Measurements from ENCODE around the gene SLCO3A1. TPM values are rescaled to one million over a fixed set of nuclear protein-coding genes. Genes with fewer than 3 reads are reported as not detected.

The SLCO3A1 gene
- total RNA-seq, 1 experiment from 2014 or later, result 9.1 TPM

GRCh38 chr15:92128788-92129187, 275.3 kb downstream of the SLCO3A1 start:
- no peaks in the 10 kb centered on the region for H3K9me3 Mint-ChIP-seq
- CTCF ChIA-PET, result no interaction called here
- POLR2A ChIA-PET, result no interaction called here
- H3K36me3 Mint-ChIP-seq, result peaks cover under 1% of the 10 kb centered on the region; the same call in 1 of the 2 replicates
- no peak for ATAC-seq
- no peak overlapping the region for H3K4me3 Mint-ChIP-seq
- DNase-seq (ENCODE audit: low spot score), result no peak
- H3K4me1 Mint-ChIP-seq, result peaks cover 38% of the 10 kb centered on the region
- no peak for TF ChIP-seq ESRRA (CRISPR knock-in tag; IDR thresholded peaks at IDR 0.05; ENCODE audit: borderline replicate concordance)
- TF ChIP-seq ZNF121 (CRISPR knock-in tag; IDR thresholded peaks at IDR 0.05), result peak; percentile 24; the same call in 1 of the 2 replicates
- H3K27me3 Mint-ChIP-seq (ENCODE audit: low read depth), result no peaks in the 10 kb centered on the region
- H3K27ac Mint-ChIP-seq, result no peak overlapping the region

- TF ChIP-seq ZMAT4 (CRISPR knock-in tag; IDR thresholded peaks at IDR 0.05) (no peak), ATF2 (CRISPR knock-in tag; IDR thresholded peaks at IDR 0.05; ENCODE audit: borderline replicate concordance, low read depth) (no peak)
- Mint-ChIP-seq H3K4me1 (peaks cover 34% of the 10 kb centered on the region), H3K36me3 (no peaks in the 10 kb centered on the region; the same call in 1 of the 2 replicates), H3K27me3 (ENCODE audit: low read depth) (no peaks in the 10 kb centered on the region), H3K27ac (no peak overlapping the region), H3K9me3 (no peaks in the 10 kb centered on the region), H3K4me3 (no peak overlapping the region)
- ATAC-seq (peak; percentile 84), DNase-seq (ENCODE audit: low spot score) (no peak)
- CTCF ChIA-PET, result no interaction called here
- POLR2A ChIA-PET, result no interaction called here
Observed at GRCh38 chr15:92130244-92130643, 276.7 kb downstream of the SLCO3A1 start.

GRCh38 chr15:92130906-92131305, 277.4 kb downstream of the SLCO3A1 start:
- POLR2A ChIA-PET, result interaction anchor here (0.6 kb wide), 1 partner anchor 90 kb away, joined by 3 read pairs; no protein-coding TSS in a partner anchor
- Mint-ChIP-seq H3K9me3 (no peaks in the 10 kb centered on the region), H3K4me1 (peaks cover 35% of the 10 kb centered on the region), H3K27me3 (ENCODE audit: low read depth) (no peaks in the 10 kb centered on the region), H3K27ac (no peak overlapping the region), H3K36me3 (peaks cover 3% of the 10 kb centered on the region; the same call in 1 of the 2 replicates), H3K4me3 (no peak overlapping the region)
- ATAC-seq (no peak), DNase-seq (ENCODE audit: low spot score) (no peak)
- TF ChIP-seq ZNF671 (CRISPR knock-in tag; IDR thresholded peaks at IDR 0.05) (no peak), MYBL2 (CRISPR knock-in tag; IDR thresholded peaks at IDR 0.05) (no peak), ZNF416 (CRISPR knock-in tag; IDR thresholded peaks at IDR 0.05) (no peak), ATF3 (CRISPR knock-in tag; conservative IDR thresholded peaks at IDR 0.05) (no peak), FOXP1 (CRISPR knock-in tag; IDR thresholded peaks at IDR 0.05; ENCODE audit: borderline replicate concordance) (no peak)
- CTCF ChIA-PET, result no interaction called here

DNA sequence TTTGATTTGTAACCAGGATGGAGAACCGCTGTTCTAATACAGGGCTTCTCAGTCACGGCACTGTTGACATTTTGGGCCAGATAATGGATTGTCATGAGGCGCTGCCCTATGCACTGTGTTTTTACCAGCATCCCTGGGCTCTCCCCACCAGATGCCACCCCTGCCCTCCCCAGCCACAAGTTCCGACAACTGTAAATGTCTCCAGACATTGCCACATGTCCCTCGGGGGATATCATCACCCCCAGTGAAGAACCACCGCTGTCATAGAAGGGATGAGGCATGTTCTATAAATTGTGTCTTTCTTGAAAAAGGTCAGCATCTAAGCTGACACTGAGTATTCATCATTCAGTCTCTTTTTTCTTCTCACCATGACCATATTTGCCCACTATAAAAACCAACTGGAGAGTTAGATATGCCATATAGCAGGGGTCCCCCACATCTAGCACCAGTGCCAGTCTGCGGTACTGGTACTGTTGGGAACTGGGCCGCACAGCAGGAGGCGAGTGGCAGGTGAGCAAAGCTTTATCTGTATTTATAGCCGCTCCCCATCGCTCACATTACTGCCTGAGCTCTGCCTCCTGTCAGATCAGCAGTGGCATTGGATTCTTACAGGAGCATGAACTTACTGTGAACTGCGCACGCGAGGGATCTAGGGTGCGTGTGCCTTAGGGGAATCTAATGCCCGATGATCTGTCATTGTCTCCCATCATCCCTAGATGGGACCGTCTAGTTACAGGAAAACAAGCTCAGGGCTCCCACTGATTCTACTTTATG, 279.7 kb downstream of the SLCO3A1 start:
- TF ChIP-seq, protein P1, sequence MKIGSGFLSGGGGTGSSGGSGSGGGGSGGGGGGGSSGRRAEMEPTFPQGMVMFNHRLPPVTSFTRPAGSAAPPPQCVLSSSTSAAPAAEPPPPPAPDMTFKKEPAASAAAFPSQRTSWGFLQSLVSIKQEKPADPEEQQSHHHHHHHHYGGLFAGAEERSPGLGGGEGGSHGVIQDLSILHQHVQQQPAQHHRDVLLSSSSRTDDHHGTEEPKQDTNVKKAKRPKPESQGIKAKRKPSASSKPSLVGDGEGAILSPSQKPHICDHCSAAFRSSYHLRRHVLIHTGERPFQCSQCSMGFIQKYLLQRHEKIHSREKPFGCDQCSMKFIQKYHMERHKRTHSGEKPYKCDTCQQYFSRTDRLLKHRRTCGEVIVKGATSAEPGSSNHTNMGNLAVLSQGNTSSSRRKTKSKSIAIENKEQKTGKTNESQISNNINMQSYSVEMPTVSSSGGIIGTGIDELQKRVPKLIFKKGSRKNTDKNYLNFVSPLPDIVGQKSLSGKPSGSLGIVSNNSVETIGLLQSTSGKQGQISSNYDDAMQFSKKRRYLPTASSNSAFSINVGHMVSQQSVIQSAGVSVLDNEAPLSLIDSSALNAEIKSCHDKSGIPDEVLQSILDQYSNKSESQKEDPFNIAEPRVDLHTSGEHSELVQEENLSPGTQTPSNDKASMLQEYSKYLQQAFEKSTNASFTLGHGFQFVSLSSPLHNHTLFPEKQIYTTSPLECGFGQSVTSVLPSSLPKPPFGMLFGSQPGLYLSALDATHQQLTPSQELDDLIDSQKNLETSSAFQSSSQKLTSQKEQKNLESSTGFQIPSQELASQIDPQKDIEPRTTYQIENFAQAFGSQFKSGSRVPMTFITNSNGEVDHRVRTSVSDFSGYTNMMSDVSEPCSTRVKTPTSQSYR (CRISPR knock-in tag; IDR thresholded peaks at IDR 0.05), result no peak
- TF ChIP-seq, protein P2, sequence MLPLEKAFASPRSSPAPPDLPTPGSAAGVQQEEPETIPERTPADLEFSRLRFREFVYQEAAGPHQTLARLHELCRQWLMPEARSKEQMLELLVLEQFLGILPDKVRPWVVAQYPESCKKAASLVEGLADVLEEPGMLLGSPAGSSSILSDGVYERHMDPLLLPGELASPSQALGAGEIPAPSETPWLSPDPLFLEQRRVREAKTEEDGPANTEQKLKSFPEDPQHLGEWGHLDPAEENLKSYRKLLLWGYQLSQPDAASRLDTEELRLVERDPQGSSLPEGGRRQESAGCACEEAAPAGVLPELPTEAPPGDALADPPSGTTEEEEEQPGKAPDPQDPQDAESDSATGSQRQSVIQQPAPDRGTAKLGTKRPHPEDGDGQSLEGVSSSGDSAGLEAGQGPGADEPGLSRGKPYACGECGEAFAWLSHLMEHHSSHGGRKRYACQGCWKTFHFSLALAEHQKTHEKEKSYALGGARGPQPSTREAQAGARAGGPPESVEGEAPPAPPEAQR (CRISPR knock-in tag; IDR thresholded peaks at IDR 0.05), result no peak
- TF ChIP-seq OVOL2 (CRISPR knock-in tag; IDR thresholded peaks at IDR 0.05; ENCODE audit: borderline replicate concordance) (no peak), IRF2 (CRISPR knock-in tag; IDR thresholded peaks at IDR 0.05; ENCODE audit: borderline replicate concordance, low read depth) (no peak), ZBTB21 (CRISPR knock-in tag; IDR thresholded peaks at IDR 0.05; ENCODE audit: borderline replicate concordance) (no peak), HMGXB4 (CRISPR knock-in tag; IDR thresholded peaks at IDR 0.05) (no peak), ZNF423 (CRISPR knock-in tag; IDR thresholded peaks at IDR 0.05) (no peak)
- CTCF ChIA-PET, result no interaction called here
- H3K4me3 Mint-ChIP-seq, result no peak overlapping the region
- peaks cover 6% of the 10 kb centered on the region for H3K36me3 Mint-ChIP-seq
- POLR2A ChIA-PET, result interaction anchor here (0.9 kb wide), 1 partner anchor 14 kb away, joined by 3 read pairs; no protein-coding TSS in a partner anchor
- H3K9me3 Mint-ChIP-seq, result peaks cover 3% of the 10 kb centered on the region
- H3K27me3 Mint-ChIP-seq (ENCODE audit: low read depth), result no peaks in the 10 kb centered on the region
- H3K27ac Mint-ChIP-seq, result no peak overlapping the region
- DNase-seq (ENCODE audit: low spot score), result no peak
- no peak for ATAC-seq
- peaks cover 32% of the 10 kb centered on the region for H3K4me1 Mint-ChIP-seq
